Ishikawa (cell line): ENCODE data around the gene MAP3K13.

Source experiments
- CEBPB ChIP-seq: IDR thresholded peaks from 2 replicates; pipeline ENCODE4 v1.6.1; 2012
- CREB1 ChIP-seq: IDR thresholded peaks from 2 replicates; pipeline ENCODE4 v1.6.1; 2012; ENCODE audit warnings: low read depth
- EGR1 ChIP-seq: IDR thresholded peaks from 2 replicates; pipeline ENCODE4 v1.6.1; 2012
- EP300 ChIP-seq: IDR thresholded peaks from 2 replicates; pipeline ENCODE4 v1.6.1; 2012; ENCODE audit warnings: borderline replicate concordance
- FOXM1 ChIP-seq: IDR thresholded peaks from 2 replicates; pipeline ENCODE4 v1.6.1; 2012; ENCODE audit warnings: low read depth, borderline replicate concordance
- MAX ChIP-seq: IDR thresholded peaks from 2 replicates; pipeline ENCODE4 v1.6.1; 2012
- NFIC ChIP-seq: IDR thresholded peaks from 2 replicates; pipeline ENCODE4 v1.6.1; 2012
- RAD21 ChIP-seq: IDR thresholded peaks from 2 replicates; pipeline ENCODE4 v1.6.1; 2012; ENCODE audit warnings: low read depth
- REST ChIP-seq: IDR thresholded peaks from 2 replicates; pipeline ENCODE4 v1.6.1; 2012; ENCODE audit warnings: low read depth, mild to moderate bottlenecking
- TAF1 ChIP-seq: IDR thresholded peaks from 2 replicates; pipeline ENCODE4 v1.6.1; 2012; ENCODE audit warnings: low read depth, mild to moderate bottlenecking
- TCF12 ChIP-seq: IDR thresholded peaks from 2 replicates; pipeline ENCODE4 v1.6.1; 2012; ENCODE audit warnings: low read depth
- TEAD4 ChIP-seq: IDR thresholded peaks from 2 replicates; pipeline ENCODE4 v1.6.1; 2012
- YY1 ChIP-seq: IDR thresholded peaks from 2 replicates; pipeline ENCODE4 v1.6.1; 2012; ENCODE audit warnings: low read depth
- ZBTB7A ChIP-seq: IDR thresholded peaks from 2 replicates; pipeline ENCODE4 v1.6.1; 2012; ENCODE audit warnings: low read depth
- TF ChIP-seq, protein P1 (sequence below): IDR thresholded peaks from 2 replicates; pipeline ENCODE4 v1.6.1; 2012

Gene MAP3K13

GRCh38 chr3:185526349-185526951 is 163.5 kb downstream of the MAP3K13 start:
- TF ChIP-seq, protein P1, sequence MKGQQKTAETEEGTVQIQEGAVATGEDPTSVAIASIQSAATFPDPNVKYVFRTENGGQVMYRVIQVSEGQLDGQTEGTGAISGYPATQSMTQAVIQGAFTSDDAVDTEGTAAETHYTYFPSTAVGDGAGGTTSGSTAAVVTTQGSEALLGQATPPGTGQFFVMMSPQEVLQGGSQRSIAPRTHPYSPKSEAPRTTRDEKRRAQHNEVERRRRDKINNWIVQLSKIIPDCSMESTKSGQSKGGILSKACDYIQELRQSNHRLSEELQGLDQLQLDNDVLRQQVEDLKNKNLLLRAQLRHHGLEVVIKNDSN: no peak
- TF ChIP-seq TAF1 (no peak), NFIC (no peak), RAD21 (no peak), CREB1 (no peak), MAX (no peak), EP300 (no peak), YY1 (no peak)

DNA sequence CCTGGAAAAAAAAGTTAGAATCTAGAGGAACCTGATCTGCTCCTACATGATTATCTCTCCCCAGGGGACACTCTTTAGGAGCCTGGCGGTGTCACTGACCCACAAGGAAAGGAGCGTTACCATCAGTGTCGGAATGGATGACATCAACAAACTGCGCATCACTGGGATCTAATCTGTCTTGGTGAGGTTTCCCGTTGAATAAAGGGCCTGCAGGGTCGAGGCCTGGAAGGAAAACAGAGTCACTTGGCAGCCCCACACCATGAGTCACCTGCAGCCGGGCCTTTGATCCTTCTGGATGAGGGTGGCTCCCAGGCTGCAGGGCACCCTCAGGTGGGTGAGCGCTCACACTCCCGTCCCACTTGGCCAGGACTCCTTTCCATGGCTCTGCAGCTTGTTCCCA is 164.4 kb downstream of the MAP3K13 start:
- TF ChIP-seq ZBTB7A: no peak
- 0 out of 2 replicates have a peak, but pooled peaks have one; percentile 8 for TF ChIP-seq TCF12

DNA sequence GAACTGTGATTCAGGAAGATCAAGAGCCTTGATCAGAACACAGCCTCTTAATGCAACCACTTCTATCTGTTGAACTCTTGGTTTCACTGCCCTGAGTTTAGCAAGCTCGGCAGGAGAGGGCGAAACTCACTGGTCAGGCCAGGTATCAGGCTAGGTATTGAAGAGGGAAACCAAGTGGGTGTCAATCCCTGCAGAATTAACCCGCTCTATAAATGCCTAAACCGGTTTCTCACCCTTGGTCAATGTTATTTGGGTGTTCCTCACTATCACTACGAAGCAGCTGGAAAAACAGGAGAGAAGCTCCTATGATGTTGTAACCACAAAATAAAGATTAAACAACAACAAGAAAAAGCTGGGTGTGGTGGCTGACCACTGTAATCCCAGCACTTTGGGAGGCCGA is 165.6 kb downstream of the MAP3K13 start:
- TF ChIP-seq TEAD4 (no peak), CEBPB (no peak), TCF12 (no peak), RAD21 (no peak), MAX (no peak), TAF1 (no peak), CREB1 (no peak), ZBTB7A (no peak), NFIC (no peak), YY1 (no peak), FOXM1 (no peak), EP300 (no peak), EGR1 (no peak), REST (no peak)
- TF ChIP-seq, protein P1: no peak

DNA sequence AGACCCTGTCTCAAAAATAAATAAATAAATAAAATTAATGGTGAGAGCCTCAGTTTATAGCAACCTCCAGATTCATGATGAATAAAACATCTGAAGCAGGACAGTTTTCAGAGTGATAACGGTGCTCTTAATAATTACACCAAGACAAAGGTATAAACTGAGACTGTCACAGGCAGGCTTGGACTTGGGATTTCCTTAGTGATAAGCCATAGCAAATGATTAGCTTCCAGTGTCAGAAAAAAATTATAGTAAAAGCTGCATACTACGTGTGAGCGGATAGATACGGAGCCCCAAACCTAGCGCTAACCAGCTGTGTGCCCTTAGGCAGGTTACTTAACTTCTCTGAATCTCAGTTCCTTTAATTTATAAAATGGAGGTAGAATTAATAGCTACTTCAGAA is 167.9 kb downstream of the MAP3K13 start:
- TF ChIP-seq ZBTB7A (no peak), CREB1 (no peak), YY1 (no peak), MAX (no peak), NFIC (no peak), EGR1 (no peak), TEAD4 (no peak), REST (no peak), CEBPB (no peak), TAF1 (no peak)

DNA sequence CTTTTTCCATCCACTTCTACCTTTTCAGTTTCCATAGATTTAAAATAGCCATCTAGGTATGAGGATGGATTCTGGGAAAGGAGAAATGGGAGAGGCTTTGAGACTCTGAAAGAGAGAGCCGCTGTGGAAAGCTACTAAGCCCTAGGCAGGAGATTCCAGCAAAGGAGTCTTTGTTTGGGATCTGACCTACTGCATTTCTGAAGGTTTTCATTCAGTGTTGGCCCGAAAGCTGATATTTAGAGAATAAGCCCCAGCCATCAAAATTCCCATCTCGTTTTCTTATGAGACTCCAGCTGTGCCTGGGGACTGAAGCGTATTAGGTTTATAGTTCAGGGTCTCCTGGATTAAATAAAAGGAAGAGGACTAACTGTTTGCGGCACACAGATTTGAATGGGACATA is 170.0 kb downstream of the MAP3K13 start:
- TF ChIP-seq REST (no peak), CREB1 (no peak), CEBPB (no peak), TCF12 (no peak), NFIC (no peak), MAX (no peak), RAD21 (no peak), TEAD4 (no peak), FOXM1 (no peak)
